Measurements from ENCODE around the gene ADGRE3.

DNA sequence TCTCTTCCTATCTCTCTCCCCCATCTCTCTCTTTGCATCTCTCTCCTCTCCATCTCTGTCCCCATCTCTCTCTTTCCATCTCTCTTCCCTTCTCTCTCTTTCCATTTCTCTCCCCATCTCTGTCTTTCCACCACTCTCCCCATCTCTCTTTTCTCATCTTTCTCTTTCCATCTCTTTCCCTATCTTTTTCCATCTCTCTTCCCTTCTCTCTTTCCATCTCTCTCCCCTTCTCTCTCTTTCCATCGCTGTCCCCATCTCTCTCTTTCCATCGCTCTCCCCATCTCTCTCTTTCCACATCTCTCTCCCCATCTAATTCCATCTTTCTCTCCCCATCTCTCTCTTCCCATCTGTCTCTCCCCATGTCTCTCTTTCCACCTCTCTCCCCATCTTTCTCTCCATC lies 24.5 kb downstream of the ADGRE3 start:
- TF ChIP-seq, protein P1, sequence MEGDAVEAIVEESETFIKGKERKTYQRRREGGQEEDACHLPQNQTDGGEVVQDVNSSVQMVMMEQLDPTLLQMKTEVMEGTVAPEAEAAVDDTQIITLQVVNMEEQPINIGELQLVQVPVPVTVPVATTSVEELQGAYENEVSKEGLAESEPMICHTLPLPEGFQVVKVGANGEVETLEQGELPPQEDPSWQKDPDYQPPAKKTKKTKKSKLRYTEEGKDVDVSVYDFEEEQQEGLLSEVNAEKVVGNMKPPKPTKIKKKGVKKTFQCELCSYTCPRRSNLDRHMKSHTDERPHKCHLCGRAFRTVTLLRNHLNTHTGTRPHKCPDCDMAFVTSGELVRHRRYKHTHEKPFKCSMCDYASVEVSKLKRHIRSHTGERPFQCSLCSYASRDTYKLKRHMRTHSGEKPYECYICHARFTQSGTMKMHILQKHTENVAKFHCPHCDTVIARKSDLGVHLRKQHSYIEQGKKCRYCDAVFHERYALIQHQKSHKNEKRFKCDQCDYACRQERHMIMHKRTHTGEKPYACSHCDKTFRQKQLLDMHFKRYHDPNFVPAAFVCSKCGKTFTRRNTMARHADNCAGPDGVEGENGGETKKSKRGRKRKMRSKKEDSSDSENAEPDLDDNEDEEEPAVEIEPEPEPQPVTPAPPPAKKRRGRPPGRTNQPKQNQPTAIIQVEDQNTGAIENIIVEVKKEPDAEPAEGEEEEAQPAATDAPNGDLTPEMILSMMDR (IDR thresholded peaks at IDR 0.05 in 8 of 11, conservative IDR thresholded peaks at IDR 0.05 in 3 of 11), result no peak
- no peak for TF ChIP-seq POLR2A (IDR thresholded peaks at IDR 0.05)
